Urothelium cell line (cell line): Measurements from ENCODE around the gene PSENEN.
"Not testable (repeated sequence)": the region's sequence is repeated elsewhere in the genome, so short reads cannot be mapped to it uniquely, and the experiment has no call there.

Experiments used
- DNase-seq: peaks from one replicate; pipeline ENCODE4 v3.0.0; 2011; ENCODE audit warnings: low spot score, mixed read lengths
- FAIRE-seq: peaks from 2 replicates; lab custom pipeline; 2011; peaks lifted over from hg19 to GRCh38; lab: Jason Lieb, UNC

Gene PSENEN

DNA sequence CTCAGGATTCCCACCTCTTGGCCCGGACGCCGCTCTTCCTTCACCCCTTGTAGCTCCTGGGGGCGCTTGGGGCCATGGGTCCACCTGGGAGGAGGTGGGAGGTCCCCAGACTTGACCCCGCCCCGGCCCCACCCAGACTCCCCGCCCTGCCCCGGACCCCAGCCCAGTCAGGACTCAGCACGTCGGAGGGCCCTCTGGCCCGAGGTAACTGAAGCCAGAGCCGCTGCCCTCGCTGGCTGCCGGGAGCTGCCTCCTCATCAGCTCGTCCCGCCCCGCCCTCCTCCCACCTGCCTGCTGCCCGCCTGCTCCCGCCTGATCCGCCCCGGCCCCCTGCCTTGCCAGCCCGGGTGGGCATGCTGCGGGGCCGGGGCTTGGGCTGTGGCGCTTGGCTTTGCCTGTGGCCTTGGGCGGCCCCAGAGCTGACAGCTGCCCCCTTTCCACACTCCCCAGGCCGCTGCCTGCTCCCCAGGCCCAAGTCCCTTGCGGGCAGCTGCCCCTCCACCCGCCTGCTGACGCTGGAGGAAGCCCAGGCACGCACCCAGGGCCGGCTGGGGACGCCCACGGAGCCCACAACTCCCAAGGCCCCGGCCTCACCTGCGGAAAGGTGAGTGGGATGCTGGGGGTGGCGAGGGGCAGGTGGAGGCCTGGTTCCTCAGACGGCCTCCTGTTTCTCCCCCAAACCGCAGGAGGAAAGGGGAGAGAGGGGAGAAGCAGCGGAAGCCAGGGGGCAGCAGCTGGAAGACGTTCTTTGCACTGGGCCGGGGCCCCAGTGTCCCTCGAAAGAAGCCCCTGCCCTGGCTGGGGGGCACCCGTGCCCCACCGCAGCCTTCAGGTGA is 39.3 kb downstream of the PSENEN start:
- no peak for FAIRE-seq
- no peak for DNase-seq

DNA sequence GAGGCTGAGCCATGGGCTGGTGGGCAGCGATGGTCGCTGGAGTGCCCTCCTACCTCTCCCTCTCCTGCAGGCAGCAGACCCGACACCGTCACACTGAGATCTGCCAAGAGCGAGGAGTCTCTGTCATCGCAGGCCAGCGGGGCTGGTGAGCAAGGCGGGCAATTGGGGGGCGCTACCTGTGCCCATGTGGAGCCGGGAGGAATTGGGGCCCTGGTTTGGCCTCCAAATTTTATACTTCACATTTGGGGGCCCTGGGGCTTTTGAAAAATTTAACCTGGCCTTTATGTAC is 39.8 kb downstream of the PSENEN start:
- DNase-seq, result no peak
- no peak for FAIRE-seq

DNA sequence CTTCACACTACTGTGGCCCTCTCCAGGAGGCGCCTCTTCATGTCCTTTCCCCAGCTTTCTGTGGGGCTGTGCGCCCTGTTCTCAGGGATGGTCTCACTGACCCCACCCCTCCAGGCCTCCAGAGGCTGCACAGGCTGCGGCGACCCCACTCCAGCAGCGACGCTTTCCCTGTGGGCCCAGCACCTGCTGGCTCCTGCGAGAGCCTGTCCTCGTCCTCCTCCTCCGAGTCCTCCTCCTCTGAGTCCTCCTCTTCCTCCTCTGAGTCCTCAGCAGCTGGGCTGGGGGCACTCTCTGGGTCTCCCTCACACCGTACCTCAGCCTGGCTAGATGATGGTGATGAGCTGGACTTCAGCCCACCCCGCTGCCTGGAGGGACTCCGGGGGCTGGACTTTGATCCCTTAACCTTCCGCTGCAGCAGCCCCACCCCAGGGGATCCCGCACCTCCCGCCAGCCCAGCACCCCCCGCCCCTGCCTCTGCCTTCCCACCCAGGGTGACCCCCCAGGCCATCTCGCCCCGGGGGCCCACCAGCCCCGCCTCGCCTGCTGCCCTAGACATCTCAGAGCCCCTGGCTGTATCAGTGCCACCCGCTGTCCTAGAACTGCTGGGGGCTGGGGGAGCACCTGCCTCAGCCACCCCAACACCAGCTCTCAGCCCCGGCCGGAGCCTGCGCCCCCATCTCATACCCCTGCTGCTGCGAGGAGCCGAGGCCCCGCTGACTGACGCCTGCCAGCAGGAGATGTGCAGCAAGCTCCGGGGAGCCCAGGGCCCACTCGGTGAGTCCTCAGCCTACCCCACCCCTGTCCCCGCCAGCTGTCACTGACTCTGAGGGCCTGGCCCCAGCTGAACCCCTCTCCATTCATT is 41.1 kb downstream of the PSENEN start:
- FAIRE-seq (no peak), DNase-seq (no peak)

DNA sequence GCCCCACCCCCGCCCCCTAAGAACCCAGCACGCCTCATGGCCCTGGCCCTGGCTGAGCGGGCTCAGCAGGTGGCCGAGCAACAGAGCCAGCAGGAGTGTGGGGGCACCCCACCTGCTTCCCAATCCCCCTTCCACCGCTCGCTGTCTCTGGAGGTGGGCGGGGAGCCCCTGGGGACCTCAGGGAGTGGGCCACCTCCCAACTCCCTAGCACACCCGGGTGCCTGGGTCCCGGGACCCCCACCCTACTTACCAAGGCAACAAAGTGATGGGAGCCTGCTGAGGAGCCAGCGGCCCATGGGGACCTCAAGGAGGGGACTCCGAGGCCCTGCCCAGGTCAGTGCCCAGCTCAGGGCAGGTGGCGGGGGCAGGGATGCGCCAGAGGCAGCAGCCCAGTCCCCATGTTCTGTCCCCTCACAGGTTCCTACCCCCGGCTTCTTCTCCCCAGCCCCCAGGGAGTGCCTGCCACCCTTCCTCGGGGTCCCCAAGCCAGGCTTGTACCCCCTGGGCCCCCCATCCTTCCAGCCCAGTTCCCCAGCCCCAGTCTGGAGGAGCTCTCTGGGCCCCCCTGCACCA is 41.9 kb downstream of the PSENEN start:
- no peak for FAIRE-seq
- no peak for DNase-seq

DNA sequence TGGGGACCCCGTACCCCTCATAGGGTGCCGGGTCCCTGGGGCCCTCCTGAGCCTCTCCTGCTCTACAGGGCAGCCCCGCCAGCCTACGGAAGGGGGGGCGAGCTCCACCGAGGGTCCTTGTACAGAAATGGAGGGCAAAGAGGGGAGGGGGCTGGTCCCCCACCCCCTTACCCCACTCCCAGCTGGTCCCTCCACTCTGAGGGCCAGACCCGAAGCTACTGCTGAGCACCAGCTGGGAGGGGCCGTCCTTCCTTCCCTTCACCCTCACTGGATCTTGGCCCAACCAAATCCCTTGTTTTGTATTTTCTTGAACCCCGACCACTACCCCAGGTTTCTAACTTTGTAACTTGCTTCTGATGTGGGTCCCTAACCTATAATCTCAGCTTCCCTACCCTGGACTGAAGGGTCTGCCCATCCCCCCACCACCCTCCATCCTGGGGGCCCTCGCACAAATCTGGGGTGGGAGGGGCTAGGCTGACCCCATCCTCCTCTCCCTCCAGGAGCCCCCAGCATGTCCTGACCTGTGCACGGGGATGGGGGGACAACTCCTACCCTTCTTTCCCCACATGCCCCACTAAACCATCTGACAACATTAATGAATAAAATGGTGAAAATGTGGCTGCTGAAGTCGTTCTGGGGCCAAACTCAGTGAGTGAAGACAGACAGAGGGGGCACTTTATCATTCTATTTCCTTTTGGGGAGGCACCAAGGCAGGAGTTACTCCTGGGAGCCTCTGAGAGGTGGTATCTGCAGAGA is 42.9 kb downstream of the PSENEN start:
- FAIRE-seq (no peak), DNase-seq (no peak)

DNA sequence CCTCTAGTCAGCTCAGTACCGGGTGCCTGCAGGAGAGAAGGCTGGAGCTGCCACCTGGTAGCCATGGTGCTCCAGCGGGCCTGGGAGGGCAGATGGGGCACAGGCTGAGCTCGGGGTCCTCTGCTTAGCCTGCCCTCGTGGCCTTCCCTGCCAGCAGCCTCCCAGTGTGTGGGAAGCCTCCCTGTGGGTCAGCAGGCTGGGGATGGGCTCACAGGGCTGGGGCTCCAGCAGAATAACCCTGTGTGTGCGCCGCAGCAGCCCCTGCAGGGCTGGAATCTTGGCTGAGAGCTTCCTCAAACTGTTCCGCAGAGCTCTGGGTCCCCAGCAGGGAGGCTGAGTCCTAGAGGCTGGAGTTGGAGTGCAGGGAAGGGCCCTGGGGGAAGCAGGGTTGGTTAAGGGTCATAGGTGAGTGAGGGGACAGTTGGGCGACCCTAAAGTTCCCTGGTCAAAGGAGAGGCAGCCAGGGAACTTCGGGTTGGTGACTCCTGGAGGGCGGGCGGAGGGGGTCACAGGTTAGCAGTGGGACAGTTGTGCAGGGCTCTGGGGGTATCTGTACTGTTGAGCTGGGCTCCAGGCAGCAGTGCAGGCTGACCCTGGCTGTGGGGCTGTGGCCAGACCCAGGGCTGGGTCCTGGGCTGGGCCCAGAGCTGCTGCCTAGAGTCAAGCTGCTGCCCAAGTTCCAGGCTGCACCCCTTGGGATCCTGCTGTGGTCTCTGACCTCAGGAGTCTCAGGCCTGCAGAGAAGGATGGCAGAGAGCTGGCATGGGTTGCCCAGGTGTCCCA is 43.9 kb downstream of the PSENEN start:
- DNase-seq (no peak), FAIRE-seq (no peak)

DNA sequence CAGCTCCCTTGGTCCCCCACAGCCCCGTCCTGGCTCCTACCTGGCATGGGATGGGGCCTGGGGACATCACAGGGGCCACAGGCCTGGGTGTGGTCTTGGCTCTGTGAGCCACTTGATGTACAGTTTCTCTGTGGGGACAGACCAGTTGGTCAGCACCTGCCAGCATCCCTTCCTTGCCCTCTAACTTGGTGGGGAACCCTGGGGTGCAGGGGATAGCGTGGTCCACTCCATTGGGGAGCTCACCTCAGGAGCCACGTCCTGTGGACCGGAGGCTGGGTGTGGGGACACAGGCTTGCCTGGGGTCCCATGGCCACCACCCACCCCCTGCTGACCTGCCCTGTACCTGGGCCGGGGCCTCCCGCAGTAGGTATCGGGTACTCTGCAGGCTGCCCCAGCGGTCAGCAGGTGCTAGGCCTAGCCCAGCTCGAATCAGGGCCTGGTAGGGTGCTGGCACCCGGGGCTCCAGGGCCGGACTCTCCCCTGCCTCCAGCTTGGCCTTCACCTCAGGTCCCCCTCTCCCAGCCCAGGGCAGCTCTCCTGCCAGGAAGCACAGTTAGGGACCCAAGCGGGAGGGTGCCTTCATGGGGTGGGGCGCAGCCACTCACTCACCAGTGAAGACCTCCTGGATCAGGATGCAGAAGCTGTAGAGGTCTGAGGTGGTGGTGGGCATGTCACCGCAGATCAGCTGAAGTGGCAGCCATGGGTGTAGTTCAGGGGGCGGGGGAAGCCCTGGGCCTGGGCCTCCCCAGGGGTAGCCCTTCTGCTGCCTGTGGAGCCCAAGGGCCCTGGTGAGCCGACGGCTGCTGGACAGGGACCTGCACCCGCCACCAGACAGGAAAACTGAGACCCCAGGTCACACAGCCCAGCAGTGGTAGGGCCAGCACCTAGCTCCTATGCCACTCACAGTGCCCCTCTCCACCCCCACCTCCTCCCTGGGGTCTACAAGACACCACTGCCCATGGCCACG is 44.8 kb downstream of the PSENEN start:
- no peak for FAIRE-seq
- no peak for DNase-seq

DNA sequence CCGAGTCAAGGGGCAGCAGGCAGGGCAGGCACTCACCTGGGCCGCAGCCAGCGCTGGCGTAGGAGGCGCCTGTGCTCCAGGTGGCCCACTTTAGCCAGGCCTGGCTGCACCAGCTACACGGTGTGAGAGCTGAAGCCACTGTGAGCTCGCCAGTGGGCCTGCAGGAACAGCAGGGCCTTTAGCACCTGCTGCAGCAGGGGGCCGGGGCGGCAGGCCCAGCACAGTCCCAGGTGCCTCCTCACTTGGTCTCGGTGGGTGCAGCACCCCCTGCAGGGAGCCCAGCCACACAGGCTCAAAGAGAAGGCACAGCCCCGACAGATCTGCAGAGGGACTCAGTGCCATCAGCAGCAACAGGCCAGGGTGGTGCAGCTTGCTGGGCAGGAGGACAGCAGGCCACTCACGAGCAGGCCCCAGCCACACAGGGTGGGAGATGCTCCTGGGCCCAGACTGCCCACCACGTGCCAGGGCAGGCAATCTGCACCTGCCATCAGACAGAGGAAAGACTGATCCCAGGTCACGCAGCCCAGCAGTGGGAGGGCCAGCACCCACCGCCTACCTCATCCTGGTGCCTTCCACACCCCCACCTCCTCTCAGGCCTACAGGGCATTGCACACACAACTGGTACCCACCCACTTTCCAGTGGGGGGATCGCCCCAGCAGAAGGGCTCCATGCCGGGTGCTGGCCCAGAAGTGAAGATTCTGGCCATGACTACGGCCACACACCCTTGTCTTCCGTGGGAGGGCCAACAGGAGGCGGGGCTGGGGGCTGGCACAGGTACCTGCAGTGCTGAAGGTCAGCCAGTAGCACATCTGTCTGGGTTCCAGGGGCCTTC is 45.7 kb downstream of the PSENEN start:
- DNase-seq (no peak), FAIRE-seq (no peak)

DNA sequence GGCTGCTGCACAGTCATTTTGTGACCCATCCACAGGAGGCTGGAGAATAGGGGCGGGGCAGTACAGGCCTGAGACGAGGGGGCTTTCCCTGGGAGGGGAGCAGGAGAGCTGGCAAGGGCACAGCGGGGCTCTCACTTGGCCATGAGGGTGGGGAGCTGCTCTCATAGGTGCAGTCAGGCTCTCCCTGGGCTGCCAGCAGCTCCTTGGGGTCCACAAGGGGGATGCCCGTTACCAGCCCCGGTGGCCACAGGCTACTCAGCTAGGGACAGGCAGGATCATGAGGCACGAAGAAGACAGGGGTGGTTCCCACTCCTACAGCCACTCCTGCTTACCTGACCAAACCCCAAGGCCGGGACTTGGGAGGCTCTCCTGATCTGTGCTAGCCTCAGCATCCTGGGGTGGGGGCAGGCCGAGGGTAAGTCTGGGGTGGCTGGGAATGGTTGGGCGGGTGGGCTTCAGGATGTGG is 46.4 kb downstream of the PSENEN start:
- FAIRE-seq (no peak), DNase-seq (no peak)

DNA sequence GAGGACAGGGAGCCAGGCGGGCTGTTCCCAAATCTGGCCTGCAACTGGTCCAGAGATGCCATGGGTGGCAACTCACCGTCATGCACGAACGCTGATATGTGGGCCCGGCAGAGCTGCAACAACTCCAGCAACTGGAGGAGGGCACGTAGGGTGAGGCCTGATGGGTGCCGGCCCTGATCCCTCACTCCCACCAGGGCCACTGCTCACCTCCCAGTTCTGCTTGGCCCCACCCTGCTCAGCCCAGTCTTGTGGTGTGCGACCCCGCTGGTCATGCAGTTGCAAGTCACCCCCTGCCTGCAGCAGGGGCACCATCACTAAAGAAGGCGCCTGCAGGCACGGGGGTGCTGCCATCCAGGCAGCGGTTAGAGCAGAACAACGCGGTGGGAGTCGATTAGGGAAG is 46.9 kb downstream of the PSENEN start:
- FAIRE-seq (no peak), DNase-seq (no peak)

DNA sequence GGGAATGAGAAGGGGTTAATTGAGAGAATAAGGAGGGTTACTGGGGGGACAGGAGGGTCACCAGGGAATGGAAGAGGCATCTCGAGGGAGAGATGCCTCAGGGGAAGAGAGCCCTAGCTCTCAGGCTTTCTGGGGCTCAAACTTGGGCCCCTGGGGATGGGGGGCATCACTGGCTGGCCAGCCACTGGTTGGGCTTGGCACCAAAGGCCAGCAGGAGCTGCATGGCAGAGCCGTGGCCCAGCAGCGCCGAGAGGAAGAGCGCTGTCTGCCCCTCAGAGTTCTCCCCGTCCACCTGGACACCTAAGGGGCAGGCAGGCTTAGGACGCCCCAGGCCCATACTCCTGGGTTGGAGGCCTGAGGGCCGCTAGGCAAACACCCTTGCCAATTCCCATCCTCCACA is 47.4 kb downstream of the PSENEN start:
- DNase-seq, result no peak

DNA sequence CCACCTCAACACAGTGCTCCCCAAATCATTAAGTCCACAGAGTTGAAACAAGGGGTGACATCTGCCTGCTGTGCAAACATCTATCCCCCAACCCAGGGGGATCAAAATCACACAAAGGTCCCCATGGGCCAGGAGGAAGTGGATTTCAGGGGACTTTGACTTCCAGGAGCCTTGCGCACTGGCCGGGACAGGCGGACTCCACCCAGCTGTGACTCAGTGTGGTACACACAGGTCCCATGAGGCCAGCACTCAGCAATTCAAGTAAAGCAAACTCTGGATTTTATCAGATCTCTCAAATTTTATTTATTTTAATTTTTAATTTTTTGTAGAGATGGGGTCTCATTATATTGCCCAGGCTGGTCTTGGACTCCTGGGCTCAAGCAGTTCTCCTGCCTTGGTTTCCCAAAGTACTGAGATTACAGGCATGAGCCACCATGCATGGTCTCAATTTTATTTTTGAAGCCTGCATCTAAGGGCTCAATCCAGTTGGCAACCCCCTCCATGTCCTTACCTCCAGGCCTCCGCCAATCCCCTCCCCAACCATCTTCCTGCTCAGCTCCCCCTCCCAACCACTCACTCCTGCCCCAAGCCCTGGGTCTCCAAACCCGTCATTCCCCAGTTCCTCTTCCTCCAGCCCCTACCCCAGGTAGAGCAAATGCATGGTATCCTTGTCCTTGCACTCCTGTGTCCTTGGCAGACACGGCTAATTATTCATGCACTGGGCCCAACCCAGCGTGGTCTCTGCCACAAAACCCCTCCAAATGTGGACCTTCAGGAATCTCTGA is 48.1 kb downstream of the PSENEN start:
- DNase-seq, result no peak
- no peak for FAIRE-seq

More for the DNA sequence above, 47.4 kb downstream of the PSENEN start:
- FAIRE-seq, result no peak

DNA sequence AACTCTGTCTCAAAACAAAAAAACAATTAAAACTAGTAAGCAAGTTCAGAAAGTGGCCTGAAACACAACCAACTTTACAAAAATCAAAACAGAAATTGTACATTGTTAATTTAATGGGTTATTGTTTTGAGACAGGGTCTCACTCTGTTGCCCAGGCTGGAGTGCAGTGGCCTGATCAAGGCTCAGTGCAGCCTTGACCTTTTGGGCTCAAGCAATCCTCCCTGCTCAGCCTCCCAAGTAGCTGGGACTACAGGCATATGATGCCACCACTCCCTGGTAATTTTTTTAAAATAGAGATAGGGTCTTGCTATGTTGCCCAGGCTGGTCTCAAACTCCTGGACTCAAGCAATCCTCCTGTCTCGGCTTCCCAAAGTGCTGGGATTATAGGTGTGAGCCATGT is 50.1 kb downstream of the PSENEN start:
- not testable (repeated sequence) for FAIRE-seq, DNase-seq
